ENCODE results near the gene MRPL39. TPM values are rescaled to one million over a fixed set of nuclear protein-coding genes. Genes with fewer than 3 reads are reported as not detected.
"Not testable (repeated sequence)": the region's sequence is repeated elsewhere in the genome, so short reads cannot be mapped to it uniquely, and the experiment has no call there.

MRPL39 gene
- polyA plus RNA-seq, 2 of the 4 experiments (the other 2 are of a cell fraction) = 36.8 to 43.7 TPM

DNA sequence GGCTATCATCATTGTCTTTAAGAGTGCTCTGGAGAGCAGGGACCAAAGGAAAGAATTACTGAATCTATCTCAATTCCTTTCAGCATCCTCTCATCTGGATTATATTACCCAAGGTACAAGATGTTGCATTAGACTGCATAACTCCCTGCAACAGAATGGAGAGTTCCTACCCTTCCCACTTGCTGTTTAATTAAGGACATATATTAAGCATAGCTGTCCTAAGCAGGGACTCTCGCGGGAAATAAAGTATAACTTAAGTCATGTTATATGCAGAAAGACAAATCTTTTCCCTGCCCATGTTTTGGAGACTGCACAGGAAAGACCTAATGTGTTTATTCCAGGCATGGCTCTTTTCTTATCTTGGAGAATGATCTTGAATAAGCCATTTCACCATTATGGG, 25.0 kb upstream of the MRPL39 start:
- POLR2A ChIA-PET = no interaction called here
- DNase-seq (ENCODE audit: low read depth in 1 of 2, low spot score in 1 of 2) (no peak), FAIRE-seq (no peak), ATAC-seq (no peak)
- no peak overlapping the region for H3K27ac ChIP-seq
- CTCF ChIA-PET = no interaction called here
- no peak overlapping the region for H3K4me2 ChIP-seq
- WGBS (ENCODE audit: missing lambda C conversion rate) = 78% methylated on average over 2 of the region's 2 CpGs
- H3K4me1 ChIP-seq = no peaks in the 10 kb centered on the region
- H3K4me3 ChIP-seq = no peak overlapping the region
- no peak for TF ChIP-seq NFE2L2 (conservative IDR thresholded peaks at IDR 0.05; ENCODE audit: low read length)
- TF ChIP-seq ESRRA (IDR thresholded peaks at IDR 0.05; ENCODE audit: borderline replicate concordance, low read length) = no peak
- no peak for TF ChIP-seq CBX8 (IDR thresholded peaks at IDR 0.05)
- TF ChIP-seq SMC3 (IDR thresholded peaks at IDR 0.05) = no peak
- TF ChIP-seq NR3C1 (IDR thresholded peaks at IDR 0.05) = no peak
- TF ChIP-seq CHD4 (IDR thresholded peaks at IDR 0.05; ENCODE audit: borderline replicate concordance) = no peak
- TF ChIP-seq, protein P1, sequence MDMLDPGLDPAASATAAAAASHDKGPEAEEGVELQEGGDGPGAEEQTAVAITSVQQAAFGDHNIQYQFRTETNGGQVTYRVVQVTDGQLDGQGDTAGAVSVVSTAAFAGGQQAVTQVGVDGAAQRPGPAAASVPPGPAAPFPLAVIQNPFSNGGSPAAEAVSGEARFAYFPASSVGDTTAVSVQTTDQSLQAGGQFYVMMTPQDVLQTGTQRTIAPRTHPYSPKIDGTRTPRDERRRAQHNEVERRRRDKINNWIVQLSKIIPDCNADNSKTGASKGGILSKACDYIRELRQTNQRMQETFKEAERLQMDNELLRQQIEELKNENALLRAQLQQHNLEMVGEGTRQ (IDR thresholded peaks at IDR 0.05) = no peak
- TF ChIP-seq, protein P2, sequence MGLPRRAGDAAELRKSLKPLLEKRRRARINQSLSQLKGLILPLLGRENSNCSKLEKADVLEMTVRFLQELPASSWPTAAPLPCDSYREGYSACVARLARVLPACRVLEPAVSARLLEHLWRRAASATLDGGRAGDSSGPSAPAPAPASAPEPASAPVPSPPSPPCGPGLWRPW (IDR thresholded peaks at IDR 0.05) = no peak
- TF ChIP-seq HDAC2 (IDR thresholded peaks at IDR 0.05) = no peak
- TF ChIP-seq RAD21 (conservative IDR thresholded peaks at IDR 0.05 in 1 of 2, IDR thresholded peaks at IDR 0.05 in 1 of 2) = no peak
- no peak for TF ChIP-seq EHMT2 (IDR thresholded peaks at IDR 0.05; ENCODE audit: low read depth)
- no peak for TF ChIP-seq EP300 (IDR thresholded peaks at IDR 0.05)
- no peak for TF ChIP-seq TP53 (CRISPR knock-in tag; IDR thresholded peaks at IDR 0.05)
- TF ChIP-seq MAZ (IDR thresholded peaks at IDR 0.05; ENCODE audit: borderline replicate concordance, low read depth, low read length) = no peak
- TF ChIP-seq, protein P3, sequence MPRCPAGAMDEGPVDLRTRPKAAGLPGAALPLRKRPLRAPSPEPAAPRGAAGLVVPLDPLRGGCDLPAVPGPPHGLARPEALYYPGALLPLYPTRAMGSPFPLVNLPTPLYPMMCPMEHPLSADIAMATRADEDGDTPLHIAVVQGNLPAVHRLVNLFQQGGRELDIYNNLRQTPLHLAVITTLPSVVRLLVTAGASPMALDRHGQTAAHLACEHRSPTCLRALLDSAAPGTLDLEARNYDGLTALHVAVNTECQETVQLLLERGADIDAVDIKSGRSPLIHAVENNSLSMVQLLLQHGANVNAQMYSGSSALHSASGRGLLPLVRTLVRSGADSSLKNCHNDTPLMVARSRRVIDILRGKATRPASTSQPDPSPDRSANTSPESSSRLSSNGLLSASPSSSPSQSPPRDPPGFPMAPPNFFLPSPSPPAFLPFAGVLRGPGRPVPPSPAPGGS (IDR thresholded peaks at IDR 0.05) = no peak
- TF ChIP-seq EHF (CRISPR knock-in tag; IDR thresholded peaks at IDR 0.05) = no peak
- no peak for TF ChIP-seq CEBPB (IDR thresholded peaks at IDR 0.05)
- TF ChIP-seq MAFK (IDR thresholded peaks at IDR 0.05; ENCODE audit: partially characterized antibody) = no peak
- TF ChIP-seq E2F6 (IDR thresholded peaks at IDR 0.05; ENCODE audit: borderline replicate concordance, low read depth) = no peak
- H3K9me3 ChIP-seq = no peaks in the 10 kb centered on the region

GRCh38 chr21:25626757-25627156, 19.5 kb upstream of the MRPL39 start:
- H3K27ac ChIP-seq = no peak overlapping the region
- CTCF ChIA-PET = interaction anchor here (0.7 to 3.9 kb wide), 2 partner anchors 18 to 1083 kb away, joined by 3 to 19 read pairs; no protein-coding TSS in a partner anchor

DNA sequence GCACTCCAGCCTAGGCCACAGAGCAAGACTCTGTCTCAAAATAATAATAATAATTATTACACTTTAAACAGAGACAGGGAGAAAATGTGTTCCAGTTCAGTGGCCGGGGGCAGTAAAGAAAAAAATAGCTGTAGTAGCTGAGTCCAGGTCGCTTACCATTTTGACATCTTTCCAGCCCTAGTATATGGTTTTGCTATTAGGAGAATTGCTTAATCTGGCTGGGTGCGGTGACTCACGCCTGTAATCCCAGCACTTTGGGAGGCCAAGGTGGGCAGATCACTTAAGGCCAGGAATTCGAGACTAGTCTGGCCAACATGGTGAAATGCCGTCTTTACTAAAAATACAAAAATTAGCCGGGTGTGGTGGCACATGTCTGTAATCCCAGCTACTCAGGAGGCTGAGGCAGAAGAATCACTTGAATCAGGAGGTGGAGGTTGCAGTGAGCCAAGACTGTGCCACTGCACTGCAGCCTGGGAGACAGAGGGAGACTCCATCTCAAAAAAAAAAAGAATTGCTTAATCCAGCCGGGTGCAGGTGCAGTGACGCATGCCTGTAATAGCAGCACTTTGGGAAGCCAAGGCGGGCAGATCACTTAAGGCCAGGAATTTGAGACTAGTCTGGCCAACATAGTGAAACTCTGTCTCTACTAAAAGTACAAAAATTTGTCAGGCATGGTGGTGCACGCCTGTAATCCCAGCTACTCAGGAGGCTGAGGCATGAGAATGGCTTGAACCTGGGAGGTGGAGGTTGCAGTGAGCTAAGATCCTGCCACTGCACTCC, 18.7 kb upstream of the MRPL39 start:
- H3K27ac ChIP-seq; H3K9me3 ChIP-seq; FAIRE-seq; POLR2A ChIA-PET; ATAC-seq; DNase-seq (ENCODE audit: low read depth in 1 of 2, low spot score in 1 of 2); H3K4me2 ChIP-seq; H3K4me3 ChIP-seq; H3K4me1 ChIP-seq: not testable (repeated sequence)
- CTCF ChIA-PET = interaction anchor here (0.7 to 3.9 kb wide), 2 partner anchors 17 to 1084 kb away, joined by 3 to 19 read pairs; no protein-coding TSS in a partner anchor
- WGBS (ENCODE audit: missing lambda C conversion rate) = 63% methylated on average over 9 of the region's 11 CpGs

More at GRCh38 chr21:25626757-25627156, 19.5 kb upstream of the MRPL39 start:
- ATAC-seq (no peak), DNase-seq (ENCODE audit: low read depth in 1 of 2, low spot score in 1 of 2) (no peak), FAIRE-seq (no peak)
- POLR2A ChIA-PET = no interaction called here
- Histone ChIP-seq H3K9me3 (no peaks in the 10 kb centered on the region), H3K4me1 (no peaks in the 10 kb centered on the region), H3K4me3 (no peak overlapping the region), H3K4me2 (no peak overlapping the region)
- 35% methylated on average over 2 of the region's 2 CpGs for WGBS (ENCODE audit: missing lambda C conversion rate)
- TF ChIP-seq ATOH8 (CRISPR knock-in tag; IDR thresholded peaks at IDR 0.05; ENCODE audit: low read depth) (no peak), CBX8 (IDR thresholded peaks at IDR 0.05) (no peak), TP53 (CRISPR knock-in tag; IDR thresholded peaks at IDR 0.05) (no peak), GATA3 (IDR thresholded peaks at IDR 0.05; ENCODE audit: borderline replicate concordance) (no peak), POLR2AphosphoS2 (conservative IDR thresholded peaks at IDR 0.05; ENCODE audit: low read length) (no peak), E2F6 (IDR thresholded peaks at IDR 0.05; ENCODE audit: borderline replicate concordance, low read depth) (no peak), NFE2L2 (conservative IDR thresholded peaks at IDR 0.05; ENCODE audit: low read length) (no peak), MAZ (IDR thresholded peaks at IDR 0.05; ENCODE audit: borderline replicate concordance, low read depth, low read length) (no peak), RCOR1 (IDR thresholded peaks at IDR 0.05; ENCODE audit: low read depth, low read length) (no peak), KDM1A (IDR thresholded peaks at IDR 0.05; ENCODE audit: low read depth) (no peak), SREBF2 (IDR thresholded peaks at IDR 0.05) (no peak), ESRRA (IDR thresholded peaks at IDR 0.05; ENCODE audit: borderline replicate concordance, low read length) (no peak), RFX5 (IDR thresholded peaks at IDR 0.05) (no peak), RNF2 (IDR thresholded peaks at IDR 0.05; ENCODE audit: borderline replicate concordance, low read depth) (no peak)
- TF ChIP-seq, protein P3 (IDR thresholded peaks at IDR 0.05) = no peak
